ENCODE measurements around the gene POLR1G. TPM values are rescaled to one million over a fixed set of nuclear protein-coding genes. Genes with fewer than 3 reads are reported as not detected.

Gene POLR1G
- total and polyA plus RNA-seq, 2 experiments from 2014 or later = 33.0 to 85.9 TPM

DNA sequence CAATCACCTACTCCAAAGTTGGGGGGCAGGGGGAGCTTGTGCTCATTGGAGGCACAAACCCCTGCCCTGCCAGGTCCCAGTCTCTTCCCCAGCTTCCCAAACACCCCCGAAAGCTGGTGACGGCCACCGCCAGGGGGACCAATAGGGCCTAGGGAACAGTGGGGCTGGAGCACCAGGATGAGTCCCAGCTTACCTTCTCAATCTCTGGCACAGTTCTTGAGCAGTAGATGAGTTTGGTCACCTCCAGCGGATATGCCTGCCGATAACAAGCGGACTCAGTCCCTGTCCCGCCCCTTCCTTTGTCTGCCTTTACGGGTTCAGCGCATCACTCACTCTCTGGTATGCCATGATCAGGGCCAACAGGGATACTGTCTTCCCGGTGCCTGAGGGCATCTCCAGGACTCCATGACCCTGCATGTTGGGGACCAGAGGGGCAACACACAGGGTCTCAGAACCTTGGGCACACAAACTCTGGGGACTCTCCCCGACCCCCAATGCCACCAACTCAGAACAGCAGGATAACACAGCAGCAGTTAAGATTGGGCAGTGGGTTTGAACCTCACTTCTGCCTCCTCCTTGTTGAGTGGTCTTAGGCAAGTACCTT, 37.6 kb upstream of the POLR1G start:
- no peak for ATAC-seq
- H3F3A ChIP-seq (replicated peaks; ENCODE audit: low read depth) = peaks cover 6% of the 10 kb centered on the region
- no peak overlapping the region for H2AFZ ChIP-seq
- Mint-ChIP-seq H3K4me1 (peaks cover 15% of the 10 kb centered on the region), H3K27ac (no peak overlapping the region), H3K36me3 (ENCODE audit: low read depth) (peaks cover 21% of the 10 kb centered on the region), H3K9me3 (no peaks in the 10 kb centered on the region), H3K27me3 (ENCODE audit: insufficient read depth, low read depth, poor library complexity) (peaks cover 18% of the 10 kb centered on the region), H3K4me3 (peak overlapping the region; percentile 69)
- H3K4me1 ChIP-seq (ENCODE audit: insufficient read depth) = peaks cover 10% of the 10 kb centered on the region; the same call in 1 of the 2 replicates
- peak; percentile 40 for DNase-seq (ENCODE audit: low spot score)
- peaks cover 14% of the 10 kb centered on the region; the same call in 1 of the 2 replicates for H4K20me1 ChIP-seq (replicated peaks; ENCODE audit: insufficient read depth)
- TF ChIP-seq STAT1 (IDR thresholded peaks at IDR 0.05; ENCODE audit: unreplicated experiment) (no peak), NANOG (IDR thresholded peaks at IDR 0.05; ENCODE audit: borderline replicate concordance) (no peak), EZH2phosphoT487 (IDR thresholded peaks at IDR 0.05; ENCODE audit: unreplicated experiment) (no peak)
- TF ChIP-seq, protein P1, sequence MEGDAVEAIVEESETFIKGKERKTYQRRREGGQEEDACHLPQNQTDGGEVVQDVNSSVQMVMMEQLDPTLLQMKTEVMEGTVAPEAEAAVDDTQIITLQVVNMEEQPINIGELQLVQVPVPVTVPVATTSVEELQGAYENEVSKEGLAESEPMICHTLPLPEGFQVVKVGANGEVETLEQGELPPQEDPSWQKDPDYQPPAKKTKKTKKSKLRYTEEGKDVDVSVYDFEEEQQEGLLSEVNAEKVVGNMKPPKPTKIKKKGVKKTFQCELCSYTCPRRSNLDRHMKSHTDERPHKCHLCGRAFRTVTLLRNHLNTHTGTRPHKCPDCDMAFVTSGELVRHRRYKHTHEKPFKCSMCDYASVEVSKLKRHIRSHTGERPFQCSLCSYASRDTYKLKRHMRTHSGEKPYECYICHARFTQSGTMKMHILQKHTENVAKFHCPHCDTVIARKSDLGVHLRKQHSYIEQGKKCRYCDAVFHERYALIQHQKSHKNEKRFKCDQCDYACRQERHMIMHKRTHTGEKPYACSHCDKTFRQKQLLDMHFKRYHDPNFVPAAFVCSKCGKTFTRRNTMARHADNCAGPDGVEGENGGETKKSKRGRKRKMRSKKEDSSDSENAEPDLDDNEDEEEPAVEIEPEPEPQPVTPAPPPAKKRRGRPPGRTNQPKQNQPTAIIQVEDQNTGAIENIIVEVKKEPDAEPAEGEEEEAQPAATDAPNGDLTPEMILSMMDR (conservative IDR thresholded peaks at IDR 0.05; ENCODE audit: low read depth in 2 of 2) = peak; percentile 29 to 57
- TF ChIP-seq, protein P2, sequence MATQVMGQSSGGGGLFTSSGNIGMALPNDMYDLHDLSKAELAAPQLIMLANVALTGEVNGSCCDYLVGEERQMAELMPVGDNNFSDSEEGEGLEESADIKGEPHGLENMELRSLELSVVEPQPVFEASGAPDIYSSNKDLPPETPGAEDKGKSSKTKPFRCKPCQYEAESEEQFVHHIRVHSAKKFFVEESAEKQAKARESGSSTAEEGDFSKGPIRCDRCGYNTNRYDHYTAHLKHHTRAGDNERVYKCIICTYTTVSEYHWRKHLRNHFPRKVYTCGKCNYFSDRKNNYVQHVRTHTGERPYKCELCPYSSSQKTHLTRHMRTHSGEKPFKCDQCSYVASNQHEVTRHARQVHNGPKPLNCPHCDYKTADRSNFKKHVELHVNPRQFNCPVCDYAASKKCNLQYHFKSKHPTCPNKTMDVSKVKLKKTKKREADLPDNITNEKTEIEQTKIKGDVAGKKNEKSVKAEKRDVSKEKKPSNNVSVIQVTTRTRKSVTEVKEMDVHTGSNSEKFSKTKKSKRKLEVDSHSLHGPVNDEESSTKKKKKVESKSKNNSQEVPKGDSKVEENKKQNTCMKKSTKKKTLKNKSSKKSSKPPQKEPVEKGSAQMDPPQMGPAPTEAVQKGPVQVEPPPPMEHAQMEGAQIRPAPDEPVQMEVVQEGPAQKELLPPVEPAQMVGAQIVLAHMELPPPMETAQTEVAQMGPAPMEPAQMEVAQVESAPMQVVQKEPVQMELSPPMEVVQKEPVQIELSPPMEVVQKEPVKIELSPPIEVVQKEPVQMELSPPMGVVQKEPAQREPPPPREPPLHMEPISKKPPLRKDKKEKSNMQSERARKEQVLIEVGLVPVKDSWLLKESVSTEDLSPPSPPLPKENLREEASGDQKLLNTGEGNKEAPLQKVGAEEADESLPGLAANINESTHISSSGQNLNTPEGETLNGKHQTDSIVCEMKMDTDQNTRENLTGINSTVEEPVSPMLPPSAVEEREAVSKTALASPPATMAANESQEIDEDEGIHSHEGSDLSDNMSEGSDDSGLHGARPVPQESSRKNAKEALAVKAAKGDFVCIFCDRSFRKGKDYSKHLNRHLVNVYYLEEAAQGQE (IDR thresholded peaks at IDR 0.05; ENCODE audit: unreplicated experiment) = no peak
- peaks cover 25% of the 10 kb centered on the region for H3K79me2 ChIP-seq (replicated peaks; ENCODE audit: insufficient read depth)
- H3K4me3 ChIP-seq = peak overlapping the region; percentile 89
- peak overlapping the region; percentile 92 for H3K4me2 ChIP-seq
- peaks cover 17% of the 10 kb centered on the region for H3K36me3 ChIP-seq (ENCODE audit: insufficient read depth)
- H3K27ac ChIP-seq (ENCODE audit: low read depth) = no peak overlapping the region
- H3K27me3 ChIP-seq (ENCODE audit: insufficient read depth) = no peaks in the 10 kb centered on the region
- no peaks in the 10 kb centered on the region for H3K9me2 ChIP-seq (ENCODE audit: insufficient read depth)

DNA sequence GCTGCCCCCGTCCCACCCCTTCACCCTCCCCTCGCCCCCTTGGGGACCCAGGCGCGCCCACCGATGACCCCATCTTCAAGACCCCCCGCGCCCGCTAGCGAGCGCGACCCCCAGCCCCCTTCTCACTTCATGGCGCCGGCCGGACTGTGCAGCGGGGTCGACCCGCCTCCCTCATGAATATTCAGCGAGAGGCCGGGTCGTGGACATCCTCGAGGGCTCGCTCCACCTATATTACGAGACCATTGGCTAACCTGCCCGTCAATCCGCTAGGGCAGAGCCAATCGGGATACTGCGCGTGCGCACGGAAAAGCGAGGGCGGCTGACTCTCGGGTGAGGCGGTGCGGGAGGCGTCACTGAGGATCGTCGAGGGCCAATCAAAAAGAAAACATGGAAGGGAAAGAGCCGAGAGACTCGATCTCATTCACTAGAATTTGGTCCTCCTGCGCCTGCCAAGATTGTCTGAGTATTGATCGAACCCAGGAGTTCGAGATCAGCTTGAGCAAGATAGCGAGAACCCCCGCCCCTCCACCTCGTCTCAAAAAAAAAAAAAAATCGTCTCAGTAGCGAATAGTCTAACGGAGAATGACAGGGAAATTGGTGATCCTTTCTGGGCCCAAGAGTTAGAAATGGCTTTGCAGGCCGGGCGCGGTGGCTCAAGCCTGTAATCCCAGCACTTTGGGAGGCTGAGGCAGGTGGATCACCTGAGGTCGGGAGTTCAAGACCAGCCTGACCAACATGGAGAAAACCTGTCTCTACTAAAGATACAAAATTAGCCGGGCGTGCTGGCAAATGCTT, 35.8 kb upstream of the POLR1G start, which contains the start of gene ERCC2:
Gene ERCC2, minus strand, starts transcription at position 164 of the 795 bp plus-strand sequence. Its CDS starts 33 bp downstream, at position 131.
- Histone ChIP-seq H4K20me1 (replicated peaks; ENCODE audit: insufficient read depth) (peaks cover 14% of the 10 kb centered on the region; the same call in 1 of the 2 replicates), H3K4me1 (ENCODE audit: insufficient read depth) (peaks cover 10% of the 10 kb centered on the region; the same call in 1 of the 2 replicates), H2AFZ (peak within 1 kb of the TSS; percentile 80), H3K9me2 (ENCODE audit: insufficient read depth) (no peaks in the 10 kb centered on the region), H3K27ac (ENCODE audit: low read depth) (peak within 1 kb of the TSS; percentile 96), H3K4me3 (peak within 1 kb of the TSS; percentile 89), H3K36me3 (ENCODE audit: insufficient read depth) (peaks cover 17% of the 10 kb centered on the region), H3K4me2 (peak within 1 kb of the TSS; percentile 92), H3K27me3 (ENCODE audit: insufficient read depth) (no peaks in the 10 kb centered on the region), H3K79me2 (replicated peaks; ENCODE audit: insufficient read depth) (peaks cover 25% of the 10 kb centered on the region), H3F3A (replicated peaks; ENCODE audit: low read depth) (peaks cover 6% of the 10 kb centered on the region)
- Mint-ChIP-seq H3K36me3 (ENCODE audit: low read depth) (peaks cover 21% of the 10 kb centered on the region), H3K9me3 (no peaks in the 10 kb centered on the region), H3K4me1 (peaks cover 15% of the 10 kb centered on the region), H3K4me3 (peak within 1 kb of the TSS; percentile 82), H3K27me3 (ENCODE audit: insufficient read depth, low read depth, poor library complexity) (peaks cover 18% of the 10 kb centered on the region), H3K27ac (peak within 1 kb of the TSS; percentile 98)
- peak; percentile 100 for DNase-seq (ENCODE audit: low spot score)
- peak; percentile 96 for ATAC-seq
- TF ChIP-seq JUNB (IDR thresholded peaks at IDR 0.05; ENCODE audit: unreplicated experiment) = no peak
- TF ChIP-seq POLR2AphosphoS5 (IDR thresholded peaks at IDR 0.05; ENCODE audit: low read depth) = peak; percentile 86
- TF ChIP-seq, protein P3, sequence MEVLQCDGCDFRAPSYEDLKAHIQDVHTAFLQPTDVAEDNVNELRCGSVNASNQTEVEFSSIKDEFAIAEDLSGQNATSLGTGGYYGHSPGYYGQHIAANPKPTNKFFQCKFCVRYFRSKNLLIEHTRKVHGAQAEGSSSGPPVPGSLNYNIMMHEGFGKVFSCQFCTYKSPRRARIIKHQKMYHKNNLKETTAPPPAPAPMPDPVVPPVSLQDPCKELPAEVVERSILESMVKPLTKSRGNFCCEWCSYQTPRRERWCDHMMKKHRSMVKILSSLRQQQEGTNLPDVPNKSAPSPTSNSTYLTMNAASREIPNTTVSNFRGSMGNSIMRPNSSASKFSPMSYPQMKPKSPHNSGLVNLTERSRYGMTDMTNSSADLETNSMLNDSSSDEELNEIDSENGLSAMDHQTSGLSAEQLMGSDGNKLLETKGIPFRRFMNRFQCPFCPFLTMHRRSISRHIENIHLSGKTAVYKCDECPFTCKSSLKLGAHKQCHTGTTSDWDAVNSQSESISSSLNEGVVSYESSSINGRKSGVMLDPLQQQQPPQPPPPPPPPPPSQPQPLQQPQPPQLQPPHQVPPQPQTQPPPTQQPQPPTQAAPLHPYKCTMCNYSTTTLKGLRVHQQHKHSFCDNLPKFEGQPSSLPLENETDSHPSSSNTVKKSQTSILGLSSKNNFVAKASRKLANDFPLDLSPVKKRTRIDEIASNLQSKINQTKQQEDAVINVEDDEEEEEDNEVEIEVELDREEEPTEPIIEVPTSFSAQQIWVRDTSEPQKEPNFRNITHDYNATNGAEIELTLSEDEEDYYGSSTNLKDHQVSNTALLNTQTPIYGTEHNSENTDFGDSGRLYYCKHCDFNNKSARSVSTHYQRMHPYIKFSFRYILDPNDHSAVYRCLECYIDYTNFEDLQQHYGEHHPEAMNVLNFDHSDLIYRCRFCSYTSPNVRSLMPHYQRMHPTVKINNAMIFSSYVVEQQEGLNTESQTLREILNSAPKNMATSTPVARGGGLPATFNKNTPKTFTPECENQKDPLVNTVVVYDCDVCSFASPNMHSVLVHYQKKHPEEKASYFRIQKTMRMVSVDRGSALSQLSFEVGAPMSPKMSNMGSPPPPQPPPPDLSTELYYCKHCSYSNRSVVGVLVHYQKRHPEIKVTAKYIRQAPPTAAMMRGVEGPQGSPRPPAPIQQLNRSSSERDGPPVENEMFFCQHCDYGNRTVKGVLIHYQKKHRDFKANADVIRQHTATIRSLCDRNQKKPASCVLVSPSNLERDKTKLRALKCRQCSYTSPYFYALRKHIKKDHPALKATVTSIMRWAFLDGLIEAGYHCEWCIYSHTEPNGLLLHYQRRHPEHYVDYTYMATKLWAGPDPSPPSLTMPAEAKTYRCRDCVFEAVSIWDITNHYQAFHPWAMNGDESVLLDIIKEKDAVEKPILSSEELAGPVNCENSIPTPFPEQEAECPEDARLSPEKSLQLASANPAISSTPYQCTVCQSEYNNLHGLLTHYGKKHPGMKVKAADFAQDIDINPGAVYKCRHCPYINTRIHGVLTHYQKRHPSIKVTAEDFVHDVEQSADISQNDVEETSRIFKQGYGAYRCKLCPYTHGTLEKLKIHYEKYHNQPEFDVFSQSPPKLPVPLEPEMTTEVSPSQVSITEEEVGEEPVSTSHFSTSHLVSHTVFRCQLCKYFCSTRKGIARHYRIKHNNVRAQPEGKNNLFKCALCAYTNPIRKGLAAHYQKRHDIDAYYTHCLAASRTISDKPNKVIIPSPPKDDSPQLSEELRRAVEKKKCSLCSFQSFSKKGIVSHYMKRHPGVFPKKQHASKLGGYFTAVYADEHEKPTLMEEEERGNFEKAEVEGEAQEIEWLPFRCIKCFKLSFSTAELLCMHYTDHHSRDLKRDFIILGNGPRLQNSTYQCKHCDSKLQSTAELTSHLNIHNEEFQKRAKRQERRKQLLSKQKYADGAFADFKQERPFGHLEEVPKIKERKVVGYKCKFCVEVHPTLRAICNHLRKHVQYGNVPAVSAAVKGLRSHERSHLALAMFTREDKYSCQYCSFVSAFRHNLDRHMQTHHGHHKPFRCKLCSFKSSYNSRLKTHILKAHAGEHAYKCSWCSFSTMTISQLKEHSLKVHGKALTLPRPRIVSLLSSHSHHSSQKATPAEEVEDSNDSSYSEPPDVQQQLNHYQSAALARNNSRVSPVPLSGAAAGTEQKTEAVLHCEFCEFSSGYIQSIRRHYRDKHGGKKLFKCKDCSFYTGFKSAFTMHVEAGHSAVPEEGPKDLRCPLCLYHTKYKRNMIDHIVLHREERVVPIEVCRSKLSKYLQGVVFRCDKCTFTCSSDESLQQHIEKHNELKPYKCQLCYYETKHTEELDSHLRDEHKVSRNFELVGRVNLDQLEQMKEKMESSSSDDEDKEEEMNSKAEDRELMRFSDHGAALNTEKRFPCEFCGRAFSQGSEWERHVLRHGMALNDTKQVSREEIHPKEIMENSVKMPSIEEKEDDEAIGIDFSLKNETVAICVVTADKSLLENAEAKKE (CRISPR knock-in tag; IDR thresholded peaks at IDR 0.05) = no peak
